SK-N-SH treated with all-trans-retinoic acid at 6 μM for 48 hours (cell line): Measurements from ENCODE around the gene FZD2.
A peak's percentile ranks its signal among the peaks of the same experiment; 100 is the strongest.
"Not testable (repeated sequence)": the region's sequence is repeated elsewhere in the genome, so short reads cannot be mapped to it uniquely, and the experiment has no call there.

ENCODE experiments used
- ATAC-seq: fragments of 200-7000 bp; cut with Tn5 transposase; 3 replicates; pipeline ENCODE4 v1.9.1; 2020; ENCODE audit warnings: mild to moderate bottlenecking, moderate library complexity
- ARNTL ChIP-seq: fragments of 450-650 bp; formaldehyde crosslinking; IDR thresholded peaks from 2 replicates; pipeline ENCODE4 v1.5.0; 2020; ENCODE audit warnings: low read depth, mild to moderate bottlenecking, moderate library complexity, borderline replicate concordance
- BACH2 ChIP-seq: fragments of 250-450 bp; sonication (Bioruptor Pico); IDR thresholded peaks from 2 replicates; pipeline ENCODE4 v1.9.0; 2021; ENCODE audit warnings: mild to moderate bottlenecking, borderline replicate concordance
- CSDC2 ChIP-seq: fragments of 250-450 bp; sonication (Bioruptor Pico); IDR thresholded peaks from 2 replicates; pipeline ENCODE4 v1.5.0; 2020; ENCODE audit warnings: mild to moderate bottlenecking, moderate library complexity
- CSRNP3 ChIP-seq: fragments of 250-450 bp; sonication (Bioruptor Pico); IDR thresholded peaks from 2 replicates; pipeline ENCODE4 v1.5.1; 2021; ENCODE audit warnings: mild to moderate bottlenecking, moderate library complexity
- ESRRG ChIP-seq: fragments of 250-450 bp; sonication (Bioruptor Pico); IDR thresholded peaks from 2 replicates; pipeline ENCODE4 v1.6.1; 2021; ENCODE audit warnings: mild to moderate bottlenecking
- GLIS3 ChIP-seq: fragments of 250-450 bp; sonication (Bioruptor Pico); IDR thresholded peaks from 2 replicates; pipeline ENCODE4 v1.5.0; 2020; ENCODE audit warnings: mild to moderate bottlenecking, moderate library complexity
- OSR1 ChIP-seq: fragments of 250-450 bp; sonication (Bioruptor Pico); IDR thresholded peaks from 2 replicates; pipeline ENCODE4 v1.8.0; 2022; ENCODE audit warnings: moderate library complexity, mild to moderate bottlenecking, inconsistent platforms
- PPARA ChIP-seq: fragments of 250-450 bp; sonication (Bioruptor Pico); IDR thresholded peaks from 2 replicates; pipeline ENCODE4 v1.5.0; 2020; ENCODE audit warnings: mild to moderate bottlenecking, borderline replicate concordance
- RARB ChIP-seq: fragments of 250-450 bp; sonication (Bioruptor Pico); IDR thresholded peaks from 2 replicates; pipeline ENCODE4 v1.8.0; 2021; ENCODE audit warnings: mild to moderate bottlenecking, moderate library complexity
- SNAI2 ChIP-seq: fragments of 250-450 bp; sonication (Bioruptor Pico); IDR thresholded peaks from 2 replicates; pipeline ENCODE4 v1.5.0; 2020; ENCODE audit warnings: mild to moderate bottlenecking, moderate library complexity
- TCF4 ChIP-seq: fragments of 250-450 bp; sonication (Bioruptor Pico); IDR thresholded peaks from 2 replicates; pipeline ENCODE4 v1.8.0; 2021; ENCODE audit warnings: mild to moderate bottlenecking, moderate library complexity, borderline replicate concordance
- TOX ChIP-seq: fragments of 250-450 bp; sonication (Bioruptor Pico); IDR thresholded peaks from 2 replicates; pipeline ENCODE4 v1.8.0; 2021; ENCODE audit warnings: mild to moderate bottlenecking, moderate library complexity, borderline replicate concordance
- ZC3H10 ChIP-seq: fragments of 250-450 bp; sonication (Bioruptor Pico); IDR thresholded peaks from 2 replicates; pipeline ENCODE4 v1.5.1; 2021; ENCODE audit warnings: mild to moderate bottlenecking, moderate library complexity
- ZFP3 ChIP-seq: fragments of 250-450 bp; sonication (Bioruptor Pico); IDR thresholded peaks from 2 replicates; pipeline ENCODE4 v1.5.0; 2020; ENCODE audit warnings: mild to moderate bottlenecking, moderate library complexity
- ZFP30 ChIP-seq: fragments of 450-650 bp; formaldehyde crosslinking; IDR thresholded peaks from 2 replicates; pipeline ENCODE4 v1.5.0; 2022; ENCODE audit warnings: mild to moderate bottlenecking, moderate library complexity
- ZNF565 ChIP-seq: fragments of 450-650 bp; formaldehyde crosslinking; conservative IDR thresholded peaks from 2 replicates; pipeline ENCODE4 v1.5.0; 2020; ENCODE audit warnings: low read depth, mild to moderate bottlenecking, moderate library complexity
- ZNF70 ChIP-seq: fragments of 450-650 bp; formaldehyde crosslinking; IDR thresholded peaks from 2 replicates; pipeline ENCODE4 v1.5.0; 2020; ENCODE audit warnings: mild to moderate bottlenecking, moderate library complexity
- ZNF8 ChIP-seq: fragments of 450-650 bp; formaldehyde crosslinking; IDR thresholded peaks from 2 replicates; pipeline ENCODE4 v1.5.0; 2020; ENCODE audit warnings: mild to moderate bottlenecking, moderate library complexity
- TF ChIP-seq, protein P1 (sequence below): fragments of 250-450 bp; sonication (Bioruptor Pico); IDR thresholded peaks from 2 replicates; pipeline ENCODE4 v1.8.0; 2020; ENCODE audit warnings: mild to moderate bottlenecking, moderate library complexity, borderline replicate concordance
- TF ChIP-seq, protein P2 (sequence below): fragments of 250-450 bp; sonication (Bioruptor Pico); IDR thresholded peaks from 2 replicates; pipeline ENCODE4 v1.5.1; 2020; ENCODE audit warnings: low read depth, mild to moderate bottlenecking, moderate library complexity

The FZD2 gene

DNA sequence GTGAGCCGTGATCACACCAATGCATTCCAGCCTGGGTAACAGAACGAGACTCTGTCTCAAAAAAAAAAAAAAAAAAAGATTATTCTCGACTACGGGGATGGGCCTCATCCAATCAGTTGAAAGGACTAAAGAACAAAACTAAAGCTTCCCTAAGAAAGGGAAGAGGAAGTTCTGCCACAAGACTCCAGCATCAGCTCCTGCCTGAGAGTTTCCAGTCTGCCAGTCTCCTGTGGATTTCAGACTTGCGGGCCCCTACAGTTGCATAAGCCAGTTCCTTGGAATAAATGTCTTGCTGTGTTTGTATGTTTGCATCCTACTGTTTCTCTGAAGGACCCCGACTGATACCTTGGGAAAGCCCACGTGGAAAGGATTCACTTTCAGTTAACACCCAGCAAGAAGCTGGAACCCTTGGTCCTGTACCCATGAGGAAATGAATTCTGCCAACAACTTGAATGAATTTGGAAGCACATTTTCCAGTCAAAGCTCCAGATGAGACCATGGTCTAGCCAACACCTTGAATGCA, 26.3 kb upstream of the FZD2 start:
- ATAC-seq: no peak
- TF ChIP-seq ZFP3: no peak

GRCh38 chr17:44533533-44534246, 23.6 kb upstream of the FZD2 start:
- peak; percentile 80 for TF ChIP-seq ZNF70 (CRISPR knock-in tag)
- TF ChIP-seq, protein P1, sequence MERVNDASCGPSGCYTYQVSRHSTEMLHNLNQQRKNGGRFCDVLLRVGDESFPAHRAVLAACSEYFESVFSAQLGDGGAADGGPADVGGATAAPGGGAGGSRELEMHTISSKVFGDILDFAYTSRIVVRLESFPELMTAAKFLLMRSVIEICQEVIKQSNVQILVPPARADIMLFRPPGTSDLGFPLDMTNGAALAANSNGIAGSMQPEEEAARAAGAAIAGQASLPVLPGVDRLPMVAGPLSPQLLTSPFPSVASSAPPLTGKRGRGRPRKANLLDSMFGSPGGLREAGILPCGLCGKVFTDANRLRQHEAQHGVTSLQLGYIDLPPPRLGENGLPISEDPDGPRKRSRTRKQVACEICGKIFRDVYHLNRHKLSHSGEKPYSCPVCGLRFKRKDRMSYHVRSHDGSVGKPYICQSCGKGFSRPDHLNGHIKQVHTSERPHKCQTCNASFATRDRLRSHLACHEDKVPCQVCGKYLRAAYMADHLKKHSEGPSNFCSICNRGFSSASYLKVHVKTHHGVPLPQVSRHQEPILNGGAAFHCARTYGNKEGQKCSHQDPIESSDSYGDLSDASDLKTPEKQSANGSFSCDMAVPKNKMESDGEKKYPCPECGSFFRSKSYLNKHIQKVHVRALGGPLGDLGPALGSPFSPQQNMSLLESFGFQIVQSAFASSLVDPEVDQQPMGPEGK (CRISPR knock-in tag): no peak
- TF ChIP-seq, all 23 proteins: peak for 1
- peak; percentile 98 for ATAC-seq

DNA sequence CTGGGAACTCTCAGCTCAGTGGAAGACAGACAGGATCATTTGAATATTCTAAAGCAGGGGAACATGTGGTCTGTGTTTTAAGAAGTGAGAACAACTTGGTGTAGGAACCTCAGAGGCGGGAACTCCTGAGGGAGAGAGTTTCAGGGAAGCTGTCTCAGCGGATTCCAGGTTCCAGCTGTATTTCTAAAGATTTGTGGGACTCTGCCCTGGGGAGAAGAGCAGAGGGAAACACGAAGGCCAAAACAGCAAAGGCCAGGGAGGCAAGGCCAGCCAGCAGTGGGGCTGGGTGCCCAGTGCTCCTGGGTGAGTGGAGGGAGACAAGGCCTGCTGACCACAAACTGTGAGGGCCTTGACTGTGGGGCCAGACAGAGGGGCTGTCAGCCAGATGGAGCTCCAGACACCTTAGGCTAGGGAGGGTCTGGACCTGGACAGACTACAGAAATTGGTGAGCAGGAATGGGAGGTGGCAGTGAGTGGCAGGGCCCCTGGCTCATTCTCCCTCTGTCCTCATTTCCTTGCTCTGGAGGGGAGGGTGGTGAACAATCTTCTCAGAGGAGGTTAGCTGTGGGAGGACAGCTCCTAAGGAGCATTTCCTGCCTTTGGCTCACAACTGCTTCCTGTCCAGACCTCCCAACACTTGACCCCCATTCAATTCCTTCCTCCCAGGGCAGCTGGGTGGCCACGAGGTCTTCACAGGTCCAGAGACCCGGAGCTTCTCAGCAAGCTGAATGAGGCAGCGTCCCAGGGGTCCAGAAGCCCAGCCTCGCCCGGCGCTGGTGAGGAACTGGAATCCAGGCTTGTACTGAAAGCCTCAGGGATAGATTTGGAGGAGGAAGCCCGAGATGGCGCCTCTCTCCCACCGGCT, 21.0 kb upstream of the FZD2 start:
- no peak; the same call in 2 of the 3 replicates for ATAC-seq
- TF ChIP-seq PPARA (CRISPR knock-in tag): no peak

DNA sequence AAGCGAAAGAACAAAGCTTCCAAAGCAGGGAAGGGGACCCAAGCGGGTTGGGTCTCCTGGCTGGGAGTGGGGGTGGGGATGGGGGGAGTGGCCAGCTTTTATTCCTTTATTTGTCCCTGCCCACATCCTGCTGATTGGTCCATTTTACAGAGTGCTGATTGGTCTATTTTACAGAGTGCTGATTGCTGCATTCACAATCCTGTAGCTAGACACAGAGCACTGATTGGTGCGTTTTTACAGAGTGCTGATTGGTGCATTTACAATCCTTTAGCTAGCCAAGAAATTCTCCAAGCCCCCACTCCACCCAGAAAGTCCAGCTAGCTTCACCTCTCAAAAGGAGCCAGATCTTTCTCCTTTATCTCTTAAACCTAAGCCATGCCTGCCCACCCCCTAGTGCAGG, 19.4 kb upstream of the FZD2 start:
- not testable (repeated sequence) for ATAC-seq

- ATAC-seq: no peak
- no peak for TF ChIP-seq RARB (CRISPR knock-in tag)
- no peak for TF ChIP-seq GLIS3 (CRISPR knock-in tag)
- TF ChIP-seq CSRNP3 (CRISPR knock-in tag): no peak
- TF ChIP-seq ZC3H10: no peak
- TF ChIP-seq, protein P2, sequence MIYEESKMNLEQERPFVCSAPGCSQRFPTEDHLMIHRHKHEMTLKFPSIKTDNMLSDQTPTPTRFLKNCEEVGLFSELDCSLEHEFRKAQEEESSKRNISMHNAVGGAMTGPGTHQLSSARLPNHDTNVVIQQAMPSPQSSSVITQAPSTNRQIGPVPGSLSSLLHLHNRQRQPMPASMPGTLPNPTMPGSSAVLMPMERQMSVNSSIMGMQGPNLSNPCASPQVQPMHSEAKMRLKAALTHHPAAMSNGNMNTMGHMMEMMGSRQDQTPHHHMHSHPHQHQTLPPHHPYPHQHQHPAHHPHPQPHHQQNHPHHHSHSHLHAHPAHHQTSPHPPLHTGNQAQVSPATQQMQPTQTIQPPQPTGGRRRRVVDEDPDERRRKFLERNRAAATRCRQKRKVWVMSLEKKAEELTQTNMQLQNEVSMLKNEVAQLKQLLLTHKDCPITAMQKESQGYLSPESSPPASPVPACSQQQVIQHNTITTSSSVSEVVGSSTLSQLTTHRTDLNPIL (CRISPR knock-in tag): no peak
- no peak for TF ChIP-seq CSDC2 (CRISPR knock-in tag)
- TF ChIP-seq ZFP3: no peak
- no peak for TF ChIP-seq BACH2 (CRISPR knock-in tag)
- no peak for TF ChIP-seq TOX (CRISPR knock-in tag)
- TF ChIP-seq OSR1 (CRISPR knock-in tag): no peak
- TF ChIP-seq ZNF8 (CRISPR knock-in tag): no peak
- no peak for TF ChIP-seq PPARA (CRISPR knock-in tag)
- TF ChIP-seq ZNF565 (CRISPR knock-in tag): no peak
- no peak for TF ChIP-seq ARNTL (CRISPR knock-in tag)
- TF ChIP-seq, protein P1 (CRISPR knock-in tag): no peak
- TF ChIP-seq TCF4 (CRISPR knock-in tag): no peak
- no peak for TF ChIP-seq ESRRG (CRISPR knock-in tag)
- TF ChIP-seq SNAI2 (CRISPR knock-in tag): no peak
- TF ChIP-seq ZFP30 (CRISPR knock-in tag): no peak
- no peak for TF ChIP-seq ZNF70 (CRISPR knock-in tag)
These were observed 17.6 kb upstream of the FZD2 start for GRCh38 chr17:44539673-44540072.
